Thyroid gland (tissue), 4 donors: ENCODE results near the gene AP1S2. TPM values are rescaled to one million over a fixed set of nuclear protein-coding genes. Genes with fewer than 3 reads are reported as not detected.

Experiments
- DNase-seq, 2 donors: peaks; one replicate each; pipeline ENCODE4 v3.0.0-alpha.2; 2019
- H3K27ac ChIP-seq, 3 donors: fragments of 200-600 bp; sonication (generic); 1 replicate in 2 of 3; 2 replicates in 1 of 3; pipeline ENCODE4 v1.5.1; 2016 to 2019; ENCODE audit warnings: mild to moderate bottlenecking in 1 of 3, moderate library complexity in 1 of 3
- H3K27me3 ChIP-seq: fragments of 200-600 bp; sonication (generic); one replicate; pipeline ENCODE4 v1.5.1; 2019
- H3K36me3 ChIP-seq, 2 donors: fragments of 200-600 bp; sonication (generic); one replicate each; pipeline ENCODE4 v1.5.1; 2016 to 2019
- H3K4me1 ChIP-seq, 2 donors: fragments of 200-600 bp; sonication (generic); one replicate each; pipeline ENCODE4 v1.5.1; 2017 to 2019
- H3K4me3 ChIP-seq, 3 donors: fragments of 200-600 bp; sonication (generic); replicated peaks in 1 of 3; 1 replicate in 2 of 3; 2 replicates in 1 of 3; pipeline ENCODE4 v1.5.1; 2016; ENCODE audit warnings: mild to moderate bottlenecking in 1 of 3
- H3K9me3 ChIP-seq: fragments of 200-600 bp; sonication (generic); one replicate; pipeline ENCODE4 v1.5.1; 2017
- CTCF ChIP-seq, 6 experiments: fragments of 200-600 bp in 3 of 6; fragments of 450-650 bp in 3 of 6; sonication (generic) in 3 of 6; IDR thresholded peaks; one replicate each; pipeline ENCODE4 v1.5.1; 2016 to 2019; ENCODE audit warnings: antibody characterized with exemption in 6 of 6, mild to moderate bottlenecking in 2 of 6, inconsistent platforms in 1 of 6, moderate library complexity in 1 of 6
- POLR2A ChIP-seq, 2 donors: fragments of 450-650 bp; IDR thresholded peaks; one replicate each; pipeline ENCODE4 v1.6.1; 2017; ENCODE audit warnings: antibody characterized with exemption in 2 of 2, mild to moderate bottlenecking in 2 of 2, moderate library complexity in 1 of 2
- WGBS, 2 donors: methylation state at CpG; one replicate each; pipeline ENCODE4 v1.1.5; 2017; 5-methylcytosine and 5-hydroxymethylcytosine counted together
- intact Hi-C: fragments of 100-400 bp; cut with DNase I; formaldehyde crosslinking; loops from one replicate; pipeline ENCODE4 v1.15.1; 2023
- total RNA-seq, 4 donors: library from RNA; depleted of rRNA; stranded (reverse); fragments of >200 nt; gene quantifications; one replicate each; pipeline ENCODE4 v1.2.3, GENCODE V29; 2016

Gene AP1S2
- total RNA-seq, 4 donors from 2014 or later = 34.3 to 81.4 (median 45.7) TPM

GRCh38 chrX:15814771-15815365 is 39.7 kb downstream of the AP1S2 start:
- Histone ChIP-seq H3K9me3 (no peaks in the 10 kb centered on the region), H3K4me3 (no peak overlapping the region), H3K27me3 (no peaks in the 10 kb centered on the region), H3K4me1 (no peaks in the 10 kb centered on the region), H3K27ac (no peak overlapping the region), H3K36me3 (peaks cover 21 to 33% of the 10 kb centered on the region in 2 donors)
- TF ChIP-seq POLR2A (IDR thresholded peaks at IDR 0.05) (no peak), CTCF (IDR thresholded peaks at IDR 0.05) (no peak)
- intact Hi-C loops = no loop called here
- no peak for DNase-seq
- 84 to 96% methylated on average over 6 of the region's 6 CpGs for WGBS, 2 donors

GRCh38 chrX:15813416-15813815 is 41.2 kb downstream of the AP1S2 start:
- intact Hi-C loops = no loop called here
- Histone ChIP-seq H3K9me3 (no peaks in the 10 kb centered on the region), H3K27me3 (no peaks in the 10 kb centered on the region), H3K4me1 (no peaks in the 10 kb centered on the region), H3K36me3 (peaks cover 23 to 36% of the 10 kb centered on the region in 2 donors), H3K27ac (no peak overlapping the region), H3K4me3 (no peak overlapping the region)
- DNase-seq = no peak
- TF ChIP-seq CTCF (IDR thresholded peaks at IDR 0.05) (no peak), POLR2A (IDR thresholded peaks at IDR 0.05) (no peak)
- WGBS, 2 donors = 100% methylated on average over 1 of the region's 1 CpG; no CpG with 5 or more reads in 1 of the 2 donors

GRCh38 chrX:15812192-15812938 is 42.2 kb downstream of the AP1S2 start:
- no peaks in the 10 kb centered on the region for H3K4me1 ChIP-seq
- no peaks in the 10 kb centered on the region for H3K27me3 ChIP-seq
- DNase-seq = no peak
- H3K9me3 ChIP-seq = no peaks in the 10 kb centered on the region
- no peak overlapping the region for H3K27ac ChIP-seq
- WGBS, 2 donors = 94% methylated on average over 8 of the region's 8 CpGs
- peaks cover 21 to 33% of the 10 kb centered on the region in 2 donors for H3K36me3 ChIP-seq
- intact Hi-C loops = no loop called here
- H3K4me3 ChIP-seq = no peak overlapping the region
- no peak for TF ChIP-seq CTCF (IDR thresholded peaks at IDR 0.05)
- no peak for TF ChIP-seq POLR2A (IDR thresholded peaks at IDR 0.05)

GRCh38 chrX:15808254-15808653 is 46.4 kb downstream of the AP1S2 start:
- Histone ChIP-seq H3K27me3 (no peaks in the 10 kb centered on the region), H3K9me3 (no peaks in the 10 kb centered on the region), H3K4me1 (no peaks in the 10 kb centered on the region), H3K36me3 (peaks cover 30 to 31% of the 10 kb centered on the region in 2 donors), H3K4me3 (no peak overlapping the region), H3K27ac (no peak overlapping the region)
- no peak for DNase-seq
- 95 to 98% methylated on average over 4 of the region's 4 CpGs for WGBS, 2 donors
- TF ChIP-seq CTCF (IDR thresholded peaks at IDR 0.05) (no peak), POLR2A (IDR thresholded peaks at IDR 0.05) (no peak)
- intact Hi-C loops = no loop called here

- Histone ChIP-seq H3K9me3 (no peaks in the 10 kb centered on the region), H3K4me3 (no peak overlapping the region), H3K36me3 (peaks cover 24 to 31% of the 10 kb centered on the region in 2 donors), H3K4me1 (no peaks in the 10 kb centered on the region), H3K27me3 (no peaks in the 10 kb centered on the region), H3K27ac (no peak overlapping the region)
- DNase-seq = no peak
- TF ChIP-seq CTCF (IDR thresholded peaks at IDR 0.05) = no peak
- TF ChIP-seq POLR2A (IDR thresholded peaks at IDR 0.05) = no peak
- intact Hi-C loops = no loop called here
These were observed 50.0 kb downstream of the AP1S2 start for GRCh38 chrX:15804563-15804962.
